ENCODE data around the gene OR2C1. TPM values are rescaled to one million over a fixed set of nuclear protein-coding genes. Genes with fewer than 3 reads are reported as not detected.

Gene OR2C1
- total and polyA plus RNA-seq, 3 donors from 2014 or later: 0.30 to 0.68 (median 0.39) TPM

DNA sequence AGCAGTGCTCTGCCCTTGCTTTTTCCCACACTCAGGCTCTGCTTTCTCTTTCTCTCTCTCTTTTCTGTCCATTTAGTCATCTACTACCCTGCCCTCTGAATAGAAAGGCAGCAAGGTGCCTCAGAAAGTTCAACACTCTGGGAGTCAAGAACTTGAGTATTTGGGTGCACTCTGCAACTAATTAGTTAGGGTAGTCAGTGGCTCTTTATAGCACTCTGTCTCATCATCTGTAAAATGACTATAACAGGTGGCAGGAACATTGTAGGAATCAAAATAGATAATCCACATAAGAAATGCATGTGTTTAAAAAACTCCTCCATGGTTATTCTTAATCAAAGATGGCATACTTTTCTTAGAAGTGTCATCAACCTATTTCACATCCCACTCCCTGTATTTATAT, 7.2 kb downstream of the OR2C1 start:
- TF ChIP-seq POLR2A (IDR thresholded peaks at IDR 0.05): no peak
- TF ChIP-seq, protein P1, sequence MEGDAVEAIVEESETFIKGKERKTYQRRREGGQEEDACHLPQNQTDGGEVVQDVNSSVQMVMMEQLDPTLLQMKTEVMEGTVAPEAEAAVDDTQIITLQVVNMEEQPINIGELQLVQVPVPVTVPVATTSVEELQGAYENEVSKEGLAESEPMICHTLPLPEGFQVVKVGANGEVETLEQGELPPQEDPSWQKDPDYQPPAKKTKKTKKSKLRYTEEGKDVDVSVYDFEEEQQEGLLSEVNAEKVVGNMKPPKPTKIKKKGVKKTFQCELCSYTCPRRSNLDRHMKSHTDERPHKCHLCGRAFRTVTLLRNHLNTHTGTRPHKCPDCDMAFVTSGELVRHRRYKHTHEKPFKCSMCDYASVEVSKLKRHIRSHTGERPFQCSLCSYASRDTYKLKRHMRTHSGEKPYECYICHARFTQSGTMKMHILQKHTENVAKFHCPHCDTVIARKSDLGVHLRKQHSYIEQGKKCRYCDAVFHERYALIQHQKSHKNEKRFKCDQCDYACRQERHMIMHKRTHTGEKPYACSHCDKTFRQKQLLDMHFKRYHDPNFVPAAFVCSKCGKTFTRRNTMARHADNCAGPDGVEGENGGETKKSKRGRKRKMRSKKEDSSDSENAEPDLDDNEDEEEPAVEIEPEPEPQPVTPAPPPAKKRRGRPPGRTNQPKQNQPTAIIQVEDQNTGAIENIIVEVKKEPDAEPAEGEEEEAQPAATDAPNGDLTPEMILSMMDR (IDR thresholded peaks at IDR 0.05): no peak
- Histone ChIP-seq H3K4me1 (no peaks in the 10 kb centered on the region), H3K27me3 (no peaks in the 10 kb centered on the region), H3K4me3 (no peak overlapping the region), H3K36me3 (ENCODE audit: low read depth, missing control alignments) (no peaks in the 10 kb centered on the region), H3K9me3 (no peaks in the 10 kb centered on the region), H3K27ac (no peak overlapping the region)
- no peak for DNase-seq
- intact Hi-C loops (cut with DNase I; ENCODE audit: low total_unique reads): no loop called here

DNA sequence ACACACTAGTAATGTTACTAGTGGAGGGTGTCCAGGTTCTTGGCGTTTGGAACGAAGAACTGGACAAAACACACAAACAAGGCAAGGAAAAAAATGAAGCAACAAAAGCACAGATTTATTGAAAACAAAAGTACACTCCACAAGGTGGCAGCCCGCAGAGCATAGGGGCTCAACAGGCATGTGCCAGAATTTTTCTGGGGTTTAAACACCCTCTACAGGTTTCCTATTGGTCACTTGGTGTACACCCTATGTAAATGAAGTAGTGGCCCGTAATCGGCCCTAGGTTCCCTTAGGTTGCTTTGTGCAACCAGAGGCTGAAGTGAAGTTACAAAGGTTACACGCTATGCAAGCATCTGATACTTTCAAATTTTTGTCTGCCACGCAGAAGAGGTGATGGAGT, 8.1 kb downstream of the OR2C1 start:
- intact Hi-C loops (cut with DNase I; ENCODE audit: low total_unique reads): no loop called here
- DNase-seq: no peak
- H3K4me1 ChIP-seq: no peaks in the 10 kb centered on the region
- H3K27me3 ChIP-seq: no peaks in the 10 kb centered on the region
- no peak overlapping the region for H3K4me3 ChIP-seq
- 68 to 75% methylated on average over 7 of the region's 7 CpGs for WGBS, 2 donors
- H3K27ac ChIP-seq: no peak overlapping the region
- H3K9me3 ChIP-seq: no peaks in the 10 kb centered on the region
- H3K36me3 ChIP-seq (ENCODE audit: low read depth, missing control alignments): no peaks in the 10 kb centered on the region
- no peak for TF ChIP-seq POLR2A (IDR thresholded peaks at IDR 0.05)
- TF ChIP-seq, protein P1 (IDR thresholded peaks at IDR 0.05): no peak

DNA sequence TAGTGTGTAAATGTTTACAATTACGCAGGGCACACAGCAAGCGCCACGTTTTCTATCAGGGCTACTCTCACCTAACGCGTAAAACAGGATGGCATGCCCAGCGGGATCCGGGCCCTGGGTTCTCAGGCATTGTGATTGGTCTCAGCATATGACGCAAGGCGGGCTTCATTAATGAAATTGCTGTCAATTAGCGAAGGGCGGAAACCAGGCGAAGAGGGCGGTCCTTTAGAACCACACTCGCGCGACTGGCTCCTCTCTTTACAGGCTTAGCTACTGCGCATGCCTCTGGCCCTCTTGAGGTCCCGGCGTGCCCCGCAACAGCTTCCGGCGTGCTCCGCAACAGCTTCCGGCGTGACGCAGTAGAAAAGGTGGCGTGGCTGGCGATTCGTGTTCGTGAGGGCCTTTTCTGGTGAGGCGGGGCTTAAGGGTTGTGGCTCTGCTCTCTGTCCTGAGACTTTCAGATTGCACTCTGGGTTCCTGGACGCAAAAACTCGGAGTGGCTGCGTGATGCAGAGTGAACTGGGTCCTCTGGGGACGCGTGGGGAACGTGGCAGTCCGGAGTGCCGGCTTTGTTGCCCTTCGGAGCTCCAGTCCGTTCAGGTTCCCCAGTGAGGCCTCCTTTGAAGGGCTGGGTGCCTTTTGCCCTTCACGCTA, 9.2 kb downstream of the OR2C1 start:
- WGBS, 2 donors: 11 to 14% methylated on average over 38 to 41 of the region's 42 CpGs
- peak; percentile 97 for DNase-seq
- Histone ChIP-seq H3K9me3 (no peaks in the 10 kb centered on the region), H3K4me3 (peak overlapping the region; percentile 66 to 81), H3K27me3 (no peaks in the 10 kb centered on the region), H3K27ac (peak overlapping the region; percentile 81 to 83), H3K36me3 (ENCODE audit: low read depth, missing control alignments) (no peaks in the 10 kb centered on the region), H3K4me1 (no peaks in the 10 kb centered on the region)
- TF ChIP-seq, protein P1 (IDR thresholded peaks at IDR 0.05): peak in 1 of 3 experiments; percentile 3
- no peak for TF ChIP-seq POLR2A (IDR thresholded peaks at IDR 0.05)
- intact Hi-C loops (cut with DNase I; ENCODE audit: low total_unique reads): no loop called here

DNA sequence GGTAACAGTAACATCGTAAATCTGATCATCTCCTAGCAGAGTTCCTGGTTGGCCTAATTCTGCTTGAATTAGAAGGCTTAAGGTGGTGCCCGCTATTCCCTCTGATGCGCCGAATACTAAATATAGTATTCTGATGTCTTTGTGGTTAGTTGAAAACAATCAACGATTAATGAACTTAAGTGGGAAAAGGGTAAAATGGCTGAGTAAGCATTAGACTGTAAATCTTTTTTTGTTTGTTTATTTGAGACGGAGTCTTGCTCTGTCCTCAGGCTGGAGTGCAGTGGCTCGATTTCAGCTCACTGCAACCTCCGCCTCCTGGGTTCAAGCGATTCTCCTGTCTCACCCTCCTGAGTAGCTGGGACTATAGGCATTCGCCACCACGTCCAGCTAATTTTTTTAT, 13.4 kb downstream of the OR2C1 start:
- WGBS, 2 donors: 89 to 92% methylated on average over 11 of the region's 11 CpGs
- intact Hi-C loops (cut with DNase I; ENCODE audit: low total_unique reads): no loop called here

More for the DNA sequence above, 13.4 kb downstream of the OR2C1 start:
- no peak overlapping the region for H3K27ac ChIP-seq
- H3K4me1 ChIP-seq: no peaks in the 10 kb centered on the region
- TF ChIP-seq, protein P1 (IDR thresholded peaks at IDR 0.05): no peak
- TF ChIP-seq POLR2A (IDR thresholded peaks at IDR 0.05): no peak
- DNase-seq: no peak
- no peak overlapping the region for H3K4me3 ChIP-seq
- no peaks in the 10 kb centered on the region for H3K36me3 ChIP-seq (ENCODE audit: low read depth, missing control alignments)
- H3K9me3 ChIP-seq: no peaks in the 10 kb centered on the region
- H3K27me3 ChIP-seq: no peaks in the 10 kb centered on the region
